A673 (cell line): ENCODE data around the gene FAHD1. TPM values are rescaled to one million over a fixed set of nuclear protein-coding genes. Genes with fewer than 3 reads are reported as not detected.

Source experiments
- BruUV-seq: library from RNA; stranded (reverse); fragments of 400-500 nt; replicated peaks from 2 replicates; lab custom pipeline; 2021; lab: Mats Ljungman, UMichigan
- CTCF ChIA-PET: fragments of 300-600 bp; sonication (Branson Sonifier 250); formaldehyde crosslinking; loops from one replicate; lab custom pipeline; 2022; ENCODE audit warnings: antibody characterized with exemption; lab: Charles Lee
- POLR2A ChIA-PET: fragments of 300-600 bp; sonication (Branson Sonifier 250); formaldehyde crosslinking; loops from one replicate; lab custom pipeline; 2022; ENCODE audit warnings: antibody characterized with exemption; ENCODE audit not compliant: low non-redundant PET; lab: Charles Lee
- DNase-seq: peaks from one replicate; pipeline ENCODE4 v3.0.0-alpha.2; 2015; ENCODE audit warnings: low spot score
- H3K27ac ChIP-seq: fragments of 200-600 bp; sonication (generic); 2 replicates; pipeline ENCODE4 v1.5.1; 2016; ENCODE audit warnings: mixed run types, low read depth, mild to moderate bottlenecking, mixed read lengths, antibody characterized with exemption, low read length; ENCODE audit not compliant: poor library complexity, severe bottlenecking
- H3K27me3 ChIP-seq: fragments of 200-600 bp; sonication (generic); replicated peaks from 2 replicates; pipeline ENCODE4 v1.6.1; 2017; ENCODE audit warnings: mixed run types, low read depth, mild to moderate bottlenecking, mixed read lengths, antibody characterized with exemption, low read length; ENCODE audit not compliant: insufficient read depth, poor library complexity
- H3K36me3 ChIP-seq: fragments of 200-600 bp; sonication (generic); 2 replicates; pipeline ENCODE4 v1.6.1; 2016; ENCODE audit warnings: mixed run types, mild to moderate bottlenecking, mixed read lengths, antibody characterized with exemption, low read length; ENCODE audit not compliant: insufficient read depth, poor library complexity, severe bottlenecking
- H3K4me1 ChIP-seq: fragments of 200-600 bp; sonication (generic); 2 replicates; pipeline ENCODE4 v1.6.1; 2017; ENCODE audit warnings: mixed run types, mild to moderate bottlenecking, mixed read lengths, antibody characterized with exemption, low read length; ENCODE audit not compliant: insufficient read depth, poor library complexity, severe bottlenecking
- H3K4me3 ChIP-seq: fragments of 200-600 bp; sonication (generic); 2 replicates; pipeline ENCODE4 v1.5.1; 2016; ENCODE audit warnings: low read depth, mixed run types, mild to moderate bottlenecking, mixed read lengths, low read length; ENCODE audit not compliant: poor library complexity, severe bottlenecking
- H3K9me3 ChIP-seq: fragments of 200-600 bp; sonication (generic); 2 replicates; pipeline ENCODE4 v1.6.1; 2016; ENCODE audit warnings: mixed run types, low read depth, mild to moderate bottlenecking, mixed read lengths, antibody characterized with exemption, low read length; ENCODE audit not compliant: poor library complexity, severe bottlenecking
- EZH2 ChIP-seq: fragments of 200-600 bp; sonication (generic); IDR thresholded peaks from 2 replicates; pipeline ENCODE4 v1.6.1; 2017; ENCODE audit warnings: borderline replicate concordance, low read depth, mild to moderate bottlenecking, mixed read lengths, antibody characterized with exemption, low read length; ENCODE audit not compliant: poor library complexity, severe bottlenecking
- intact Hi-C: fragments of 100-400 bp; cut with micrococcal nuclease; formaldehyde crosslinking; loops from one replicate; pipeline ENCODE4 v1.10.0; 2022; ENCODE audit not compliant: unreplicated experiment
- total RNA-seq: library from RNA; stranded (reverse); gene quantifications from 2 replicates; pipeline ENCODE4 v1.2.3, GENCODE V29; 2021
- TF ChIP-seq, protein P1 (sequence below): fragments of 300-800, 200-600 bp; sonication (generic); conservative IDR thresholded peaks from 2 replicates; pipeline ENCODE4 v1.5.1; 2017; ENCODE audit warnings: low read depth, mild to moderate bottlenecking, antibody characterized with exemption, low read length, moderate library complexity, mixed read lengths

FAHD1 gene
- total RNA-seq, 1 experiment from 2014 or later = 19.9 TPM

DNA sequence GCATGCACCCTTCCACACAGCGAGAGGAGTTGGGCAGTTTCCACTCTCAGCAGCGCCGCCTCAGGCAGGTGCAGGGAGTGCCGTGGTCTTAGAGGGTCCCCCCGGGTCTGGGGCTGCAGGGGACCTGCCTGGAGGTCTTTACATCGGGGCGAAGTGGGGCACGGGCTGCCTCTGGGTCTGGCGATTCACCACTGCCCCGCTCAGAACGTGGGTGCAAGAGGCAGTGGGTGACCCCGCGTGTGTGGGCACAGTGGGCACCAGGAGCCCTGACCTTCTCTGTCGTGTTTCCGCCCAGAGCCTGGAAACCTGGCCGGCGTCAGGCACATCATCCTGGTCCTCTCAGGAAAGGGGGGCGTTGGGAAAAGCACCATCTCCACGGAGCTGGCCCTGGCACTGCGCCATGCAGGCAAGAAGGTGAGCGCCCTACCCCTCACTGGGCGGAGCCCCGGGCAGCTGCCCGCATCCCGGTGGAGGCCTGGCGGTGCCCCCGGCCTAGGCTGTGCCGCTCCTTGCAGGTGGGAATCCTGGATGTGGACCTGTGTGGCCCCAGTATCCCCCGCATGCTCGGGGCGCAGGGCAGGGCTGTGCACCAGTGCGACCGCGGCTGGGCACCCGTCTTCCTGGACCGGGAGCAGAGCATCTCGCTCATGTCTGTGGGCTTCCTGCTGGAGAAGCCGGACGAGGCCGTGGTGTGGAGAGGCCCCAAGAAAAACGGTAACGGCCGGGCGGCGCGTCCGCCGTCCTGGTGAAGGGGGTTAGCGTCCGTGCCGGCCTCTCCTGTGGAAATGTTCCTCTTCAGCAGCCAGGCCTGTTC lies 40.6 kb upstream of the FAHD1 start:
- H3K27ac ChIP-seq = no peak overlapping the region
- no peak for DNase-seq
- intact Hi-C loops = no loop called here
- H3K36me3 ChIP-seq = peaks cover 18% of the 10 kb centered on the region
- ChIA-PET CTCF (no interaction called here), POLR2A (no interaction called here)
- no TSS peak for BruUV-seq
- no peaks in the 10 kb centered on the region for H3K27me3 ChIP-seq
- H3K9me3 ChIP-seq = no peaks in the 10 kb centered on the region
- H3K4me3 ChIP-seq = no peak overlapping the region
- TF ChIP-seq, protein P1, sequence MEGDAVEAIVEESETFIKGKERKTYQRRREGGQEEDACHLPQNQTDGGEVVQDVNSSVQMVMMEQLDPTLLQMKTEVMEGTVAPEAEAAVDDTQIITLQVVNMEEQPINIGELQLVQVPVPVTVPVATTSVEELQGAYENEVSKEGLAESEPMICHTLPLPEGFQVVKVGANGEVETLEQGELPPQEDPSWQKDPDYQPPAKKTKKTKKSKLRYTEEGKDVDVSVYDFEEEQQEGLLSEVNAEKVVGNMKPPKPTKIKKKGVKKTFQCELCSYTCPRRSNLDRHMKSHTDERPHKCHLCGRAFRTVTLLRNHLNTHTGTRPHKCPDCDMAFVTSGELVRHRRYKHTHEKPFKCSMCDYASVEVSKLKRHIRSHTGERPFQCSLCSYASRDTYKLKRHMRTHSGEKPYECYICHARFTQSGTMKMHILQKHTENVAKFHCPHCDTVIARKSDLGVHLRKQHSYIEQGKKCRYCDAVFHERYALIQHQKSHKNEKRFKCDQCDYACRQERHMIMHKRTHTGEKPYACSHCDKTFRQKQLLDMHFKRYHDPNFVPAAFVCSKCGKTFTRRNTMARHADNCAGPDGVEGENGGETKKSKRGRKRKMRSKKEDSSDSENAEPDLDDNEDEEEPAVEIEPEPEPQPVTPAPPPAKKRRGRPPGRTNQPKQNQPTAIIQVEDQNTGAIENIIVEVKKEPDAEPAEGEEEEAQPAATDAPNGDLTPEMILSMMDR = no peak
- TF ChIP-seq EZH2 = no peak
- no peaks in the 10 kb centered on the region for H3K4me1 ChIP-seq

DNA sequence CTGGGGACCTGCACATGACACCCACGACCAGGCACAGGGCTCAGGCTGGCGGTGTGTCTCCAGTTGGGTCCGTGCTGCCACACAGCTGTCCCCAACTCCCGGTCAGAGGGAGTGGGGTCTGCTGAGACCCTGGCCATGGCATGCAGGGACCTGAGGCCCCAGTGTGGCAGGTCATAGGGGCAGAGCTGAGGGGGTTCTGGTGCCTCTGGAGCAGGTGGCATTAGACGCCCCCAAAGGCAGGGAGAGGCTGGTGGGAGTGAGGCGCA lies 40.0 kb upstream of the FAHD1 start:
- no peak for DNase-seq
- H3K9me3 ChIP-seq = no peaks in the 10 kb centered on the region
- CTCF ChIA-PET = no interaction called here
- no TSS peak for BruUV-seq
- no peak overlapping the region for H3K27ac ChIP-seq
- no peaks in the 10 kb centered on the region for H3K4me1 ChIP-seq
- intact Hi-C loops = no loop called here
- H3K27me3 ChIP-seq = no peaks in the 10 kb centered on the region
- H3K4me3 ChIP-seq = no peak overlapping the region
- TF ChIP-seq, protein P1 = no peak
- TF ChIP-seq EZH2 = no peak
- POLR2A ChIA-PET = no interaction called here
- peaks cover 18% of the 10 kb centered on the region for H3K36me3 ChIP-seq

DNA sequence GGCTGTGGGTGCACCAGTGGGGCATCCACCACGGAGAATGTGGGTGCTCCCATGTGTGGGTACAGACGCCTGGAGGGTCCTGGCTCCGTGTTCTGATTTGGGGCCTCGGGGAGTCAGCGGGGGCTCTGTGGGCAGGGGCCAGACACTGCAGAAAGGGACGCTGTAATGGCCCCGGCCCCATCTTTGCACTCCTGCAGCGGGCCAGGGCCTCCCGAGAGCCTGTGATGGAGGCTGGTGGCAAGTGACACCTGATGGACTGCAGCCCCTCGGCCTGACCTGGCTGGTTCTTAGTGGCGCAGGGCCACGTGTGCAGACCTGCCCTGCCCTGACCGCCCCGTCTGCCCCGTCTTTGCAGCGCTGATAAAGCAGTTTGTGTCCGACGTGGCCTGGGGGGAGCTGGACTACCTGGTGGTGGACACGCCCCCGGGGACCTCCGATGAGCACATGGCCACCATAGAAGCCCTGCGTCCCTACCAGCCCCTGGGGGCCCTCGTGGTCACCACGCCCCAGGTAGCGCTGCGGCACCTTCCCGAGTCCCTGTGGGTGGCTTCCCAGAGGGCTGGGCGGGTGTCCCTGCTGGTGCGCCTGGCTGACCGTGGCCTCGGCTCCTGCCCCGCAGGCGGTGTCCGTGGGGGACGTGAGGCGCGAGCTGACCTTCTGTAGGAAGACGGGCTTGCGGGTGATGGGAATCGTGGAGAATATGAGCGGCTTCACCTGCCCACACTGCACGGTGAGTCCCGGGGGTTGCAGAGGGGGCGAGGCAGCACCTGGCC lies 39.5 kb upstream of the FAHD1 start:
- H3K36me3 ChIP-seq = peaks cover 18% of the 10 kb centered on the region
- ChIA-PET POLR2A (no interaction called here), CTCF (no interaction called here)
- no peak overlapping the region for H3K4me3 ChIP-seq
- H3K27me3 ChIP-seq = no peaks in the 10 kb centered on the region
- no TSS peak for BruUV-seq
- no peak for DNase-seq
- intact Hi-C loops = no loop called here
- H3K4me1 ChIP-seq = no peaks in the 10 kb centered on the region
- no peak overlapping the region for H3K27ac ChIP-seq
- TF ChIP-seq, protein P1 = no peak
- no peak for TF ChIP-seq EZH2
- H3K9me3 ChIP-seq = no peaks in the 10 kb centered on the region
